HCEC 1CT (cell line): ENCODE data around the gene NUP98.
A peak's percentile ranks its signal among the peaks of the same experiment; 100 is the strongest.
"Not testable (repeated sequence)": the region's sequence is repeated elsewhere in the genome, so short reads cannot be mapped to it uniquely, and the experiment has no call there.

Source experiments
- DNase-seq: peaks from one replicate; pipeline ENCODE4 v3.0.0-alpha.2; 2017

The NUP98 gene

GRCh38 chr11:3796346-3796745 lies 1.0 kb downstream of the NUP98 start:
- no peak for DNase-seq

- DNase-seq: no peak
Measured at GRCh38 chr11:3796002-3796311, 1.4 kb downstream of the NUP98 start.

GRCh38 chr11:3795131-3796001 lies 2.0 kb downstream of the NUP98 start:
- DNase-seq: no peak

GRCh38 chr11:3794387-3794786 lies 3.0 kb downstream of the NUP98 start:
- DNase-seq: not testable (repeated sequence)

- DNase-seq: no peak
Measured at GRCh38 chr11:3786781-3787428, 10.4 kb downstream of the NUP98 start.

- no peak for DNase-seq
Measured at GRCh38 chr11:3783611-3784010, 13.7 kb downstream of the NUP98 start.

GRCh38 chr11:3782963-3783362 lies 14.4 kb downstream of the NUP98 start:
- DNase-seq: no peak

- DNase-seq: peak; percentile 62
Measured at GRCh38 chr11:3781423-3781822, 15.9 kb downstream of the NUP98 start.

GRCh38 chr11:3775736-3776406 lies 21.5 kb downstream of the NUP98 start:
- peak; percentile 52 for DNase-seq

- DNase-seq: no peak
Measured at GRCh38 chr11:3773180-3773579, 24.2 kb downstream of the NUP98 start.

- no peak for DNase-seq
Measured at GRCh38 chr11:3767536-3767935, 29.8 kb downstream of the NUP98 start.

GRCh38 chr11:3766836-3767235 lies 30.5 kb downstream of the NUP98 start:
- DNase-seq: not testable (repeated sequence)

- no peak for DNase-seq
Measured at GRCh38 chr11:3764266-3764665, 33.1 kb downstream of the NUP98 start.

GRCh38 chr11:3755151-3755550 lies 42.2 kb downstream of the NUP98 start:
- DNase-seq: no peak

- no peak for DNase-seq
Measured at GRCh38 chr11:3753110-3753509, 44.2 kb downstream of the NUP98 start.

- DNase-seq: peak; percentile 85
Measured at GRCh38 chr11:3747704-3748103, 49.6 kb downstream of the NUP98 start.

GRCh38 chr11:3745161-3745560 lies 52.2 kb downstream of the NUP98 start:
- DNase-seq: no peak

- DNase-seq: no peak
Measured at GRCh38 chr11:3738723-3739122, 58.6 kb downstream of the NUP98 start.

- peak; percentile 74 for DNase-seq
Measured at GRCh38 chr11:3738241-3738640, 59.1 kb downstream of the NUP98 start.

GRCh38 chr11:3737386-3737933 lies 59.9 kb downstream of the NUP98 start:
- DNase-seq: no peak

GRCh38 chr11:3736816-3737215 lies 60.5 kb downstream of the NUP98 start:
- no peak for DNase-seq

GRCh38 chr11:3735827-3736226 lies 61.5 kb downstream of the NUP98 start:
- DNase-seq: peak; percentile 32

GRCh38 chr11:3732671-3733436 lies 64.5 kb downstream of the NUP98 start:
- no peak for DNase-seq
